ENCODE data around the gene CCDC134.

DNA sequence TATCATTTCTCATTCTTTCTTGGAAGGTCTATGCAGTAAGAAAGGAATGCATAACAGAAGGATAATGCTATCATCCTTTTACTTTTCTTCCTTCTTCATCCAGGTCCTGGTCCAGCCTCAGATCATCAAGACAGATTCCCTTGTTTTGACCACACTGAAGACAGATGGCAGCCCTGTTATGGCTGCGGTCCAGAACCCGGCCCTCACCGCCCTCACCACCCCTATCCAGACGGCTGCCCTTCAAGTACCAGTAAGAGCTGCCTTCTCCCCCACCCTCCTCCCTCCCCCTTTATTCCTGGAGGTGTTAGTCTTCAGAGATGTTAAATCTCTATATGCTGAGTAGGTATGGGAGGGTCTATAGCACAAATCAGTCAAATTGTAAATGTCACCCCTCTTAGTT, 70.3 kb downstream of the CCDC134 start:
- TF ChIP-seq, protein P1, sequence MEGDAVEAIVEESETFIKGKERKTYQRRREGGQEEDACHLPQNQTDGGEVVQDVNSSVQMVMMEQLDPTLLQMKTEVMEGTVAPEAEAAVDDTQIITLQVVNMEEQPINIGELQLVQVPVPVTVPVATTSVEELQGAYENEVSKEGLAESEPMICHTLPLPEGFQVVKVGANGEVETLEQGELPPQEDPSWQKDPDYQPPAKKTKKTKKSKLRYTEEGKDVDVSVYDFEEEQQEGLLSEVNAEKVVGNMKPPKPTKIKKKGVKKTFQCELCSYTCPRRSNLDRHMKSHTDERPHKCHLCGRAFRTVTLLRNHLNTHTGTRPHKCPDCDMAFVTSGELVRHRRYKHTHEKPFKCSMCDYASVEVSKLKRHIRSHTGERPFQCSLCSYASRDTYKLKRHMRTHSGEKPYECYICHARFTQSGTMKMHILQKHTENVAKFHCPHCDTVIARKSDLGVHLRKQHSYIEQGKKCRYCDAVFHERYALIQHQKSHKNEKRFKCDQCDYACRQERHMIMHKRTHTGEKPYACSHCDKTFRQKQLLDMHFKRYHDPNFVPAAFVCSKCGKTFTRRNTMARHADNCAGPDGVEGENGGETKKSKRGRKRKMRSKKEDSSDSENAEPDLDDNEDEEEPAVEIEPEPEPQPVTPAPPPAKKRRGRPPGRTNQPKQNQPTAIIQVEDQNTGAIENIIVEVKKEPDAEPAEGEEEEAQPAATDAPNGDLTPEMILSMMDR (IDR thresholded peaks at IDR 0.05): no peak
- TF ChIP-seq POLR2A (IDR thresholded peaks at IDR 0.05): no peak

All from ovary (tissue), 3 donors.